IMR-90 (cell line): ENCODE results near the gene PTPRK. TPM values are rescaled to one million over a fixed set of nuclear protein-coding genes. Genes with fewer than 3 reads are reported as not detected.

Source experiments
- ATAC-seq: fragments of 200-7000 bp; cut with Tn5 transposase; 2 replicates; pipeline ENCODE4 v1.9.1; 2020; ENCODE audit warnings: low read depth, mild to moderate bottlenecking, moderate library complexity
- BruUV-seq: library from RNA; stranded (reverse); fragments of 400-500 nt; replicated peaks from 2 replicates; lab custom pipeline; 2021; lab: Mats Ljungman, UMichigan
- CTCF ChIA-PET: fragments of 300-600 bp; formaldehyde crosslinking; extraction: SDS; loops from one replicate; lab custom pipeline; 2021; ENCODE audit warnings: antibody characterized with exemption; lab: Yijun Ruan, JAX
- POLR2A ChIA-PET: fragments of 300-600 bp; sonication (Branson Sonifier 250); formaldehyde crosslinking; loops from one replicate; lab custom pipeline; 2022; ENCODE audit warnings: antibody characterized with exemption; ENCODE audit not compliant: unreplicated experiment; lab: Charles Lee
- DNase-seq: peaks from one replicate; pipeline ENCODE4 v3.0.0; 2013
- H2AFZ ChIP-seq: replicated peaks from 2 replicates; pipeline ENCODE3; 2013; ENCODE audit warnings: low read length, mild to moderate bottlenecking; ENCODE audit not compliant: poor library complexity
- H2AK5ac ChIP-seq: 2 replicates; pipeline ENCODE4 v1.6.1; 2013; ENCODE audit warnings: low read depth, low read length, inconsistent platforms
- H2AK9ac ChIP-seq: replicated peaks from 2 replicates; pipeline ENCODE3; 2013; ENCODE audit warnings: mild to moderate bottlenecking, low read depth, low read length, moderate library complexity; ENCODE audit not compliant: poor library complexity
- H2BK120ac ChIP-seq: 2 replicates; pipeline ENCODE4 v1.6.1; 2013; ENCODE audit warnings: low read depth, low read length, inconsistent platforms
- H2BK15ac ChIP-seq: 3 replicates; pipeline ENCODE4 v1.6.1; 2013; ENCODE audit warnings: low read depth, low read length, inconsistent platforms
- H2BK20ac ChIP-seq: 2 replicates; pipeline ENCODE4 v1.6.1; 2013; ENCODE audit warnings: low read depth, mild to moderate bottlenecking, inconsistent platforms, low read length, moderate library complexity
- H2BK5ac ChIP-seq: 2 replicates; pipeline ENCODE4 v1.6.1; 2013; ENCODE audit warnings: mild to moderate bottlenecking, low read depth, low read length, inconsistent platforms; ENCODE audit not compliant: poor library complexity, severe bottlenecking
- H3K14ac ChIP-seq: replicated peaks from 2 replicates; pipeline ENCODE4 v1.6.1; 2013; ENCODE audit warnings: low read depth, low read length, inconsistent platforms
- H3K18ac ChIP-seq: 2 replicates; pipeline ENCODE4 v1.6.1; 2013; ENCODE audit warnings: low read depth, low read length, control low read depth
- H3K23ac ChIP-seq: 2 replicates; pipeline ENCODE4 v1.6.1; 2013; ENCODE audit warnings: low read depth, low read length, inconsistent platforms
- H3K27ac ChIP-seq: 2 replicates; pipeline ENCODE4 v1.5.1; 2013; ENCODE audit warnings: mild to moderate bottlenecking, control low read depth, low read length; ENCODE audit not compliant: insufficient read depth
- H3K27me3 ChIP-seq: 2 replicates; pipeline ENCODE4 v1.6.1; 2013; ENCODE audit warnings: low read length; ENCODE audit not compliant: control insufficient read depth, insufficient read depth
- H3K36me3 ChIP-seq: 2 replicates; pipeline ENCODE4 v1.6.1; 2013; ENCODE audit warnings: low read length, mixed read lengths; ENCODE audit not compliant: control insufficient read depth, insufficient read depth
- H3K4ac ChIP-seq: 2 replicates; pipeline ENCODE4 v1.6.1; 2013; ENCODE audit warnings: low read depth, low read length, inconsistent platforms
- H3K4me1 ChIP-seq: 2 replicates; pipeline ENCODE4 v1.6.1; 2013; ENCODE audit warnings: low read length, mixed read lengths; ENCODE audit not compliant: control insufficient read depth, insufficient read depth
- H3K4me2 ChIP-seq: 2 replicates; pipeline ENCODE4 v1.6.1; 2013; ENCODE audit warnings: low read depth, mild to moderate bottlenecking, control low read depth, low read length, moderate library complexity
- H3K4me3 ChIP-seq: 2 replicates; pipeline ENCODE4 v1.5.1; 2013; ENCODE audit warnings: low read depth, mild to moderate bottlenecking, control low read depth, low read length, moderate library complexity; ENCODE audit not compliant: insufficient read depth
- H3K56ac ChIP-seq: 2 replicates; pipeline ENCODE4 v1.6.1; 2013; ENCODE audit warnings: low read length, inconsistent platforms; ENCODE audit not compliant: insufficient read depth; ENCODE audit errors: extremely low read depth
- H3K79me1 ChIP-seq, 2 experiments: 2 replicates each; pipeline ENCODE4 v1.6.1; 2013; ENCODE audit warnings: low read length in 2 of 2, inconsistent platforms in 1 of 2, low read depth in 1 of 2
- H3K9ac ChIP-seq: 2 replicates; pipeline ENCODE4 v1.6.1; 2013; ENCODE audit warnings: low read depth, low read length, control low read depth
- H3K9me1 ChIP-seq: 2 replicates; pipeline ENCODE4 v1.6.1; 2013; ENCODE audit warnings: low read length, inconsistent platforms; ENCODE audit not compliant: insufficient read depth
- H3K9me3 ChIP-seq: 2 replicates; pipeline ENCODE4 v1.6.1; 2013; ENCODE audit warnings: low read length; ENCODE audit not compliant: control insufficient read depth, insufficient read depth
- H4K20me1 ChIP-seq: 2 replicates; pipeline ENCODE4 v1.6.1; 2013; ENCODE audit warnings: low read length, inconsistent platforms; ENCODE audit not compliant: insufficient read depth
- H4K5ac ChIP-seq: 2 replicates; pipeline ENCODE4 v1.6.1; 2013; ENCODE audit warnings: mild to moderate bottlenecking, low read depth, low read length, control low read depth
- H4K8ac ChIP-seq, 2 experiments: 2 replicates each; pipeline ENCODE4 v1.6.1; 2013; ENCODE audit warnings: low read depth in 2 of 2, low read length in 2 of 2, control low read depth in 1 of 2, inconsistent platforms in 1 of 2
- H4K91ac ChIP-seq: 2 replicates; pipeline ENCODE4 v1.6.1; 2013; ENCODE audit warnings: low read depth, low read length, inconsistent platforms; ENCODE audit not compliant: insufficient read depth
- FOS ChIP-seq: fragments of 150-350 bp; IDR thresholded peaks from 2 replicates; pipeline ENCODE4 v1.6.1; 2016; ENCODE audit warnings: low read depth, low read length
- RFX5 ChIP-seq: IDR thresholded peaks from 2 replicates; pipeline ENCODE4 v1.8.0; 2012; ENCODE audit warnings: low read depth, mild to moderate bottlenecking, low read length, moderate library complexity
- WGBS, 2 experiments: methylation state at CpG; one replicate each; pipeline versions ENCODE4 v1.1.5 to v1.1.7; 2013; ENCODE audit warnings: missing lambda C conversion rate in 2 of 2; ENCODE audit not compliant: insufficient read length in 1 of 2; ENCODE audit errors: extremely low coverage in 2 of 2; 5-methylcytosine and 5-hydroxymethylcytosine counted together
- dilution Hi-C: fragments of 300-500 bp; cut with HindIII; formaldehyde crosslinking; loops from one replicate; pipeline ENCODE4 v1.14.3; 2018; ENCODE audit warnings: low sequenced_read_pairs; ENCODE audit not compliant: unreplicated experiment
- in situ Hi-C: fragments of 300-500 bp; cut with MboI; formaldehyde crosslinking; loops from 3 replicates; pipeline ENCODE4 v1.14.3; 2019; ENCODE audit warnings: low sequenced_read_pairs, inconsistent platforms, mixed read lengths
- intact Hi-C: fragments of 100-400 bp; cut with micrococcal nuclease; formaldehyde crosslinking; loops from 2 replicates; pipeline ENCODE4 v1.10.0; 2022
- polyA plus RNA-seq, 3 experiments: library from polyadenylated mRNA; depleted of rRNA; stranded (reverse); fragments of >200 nt; gene quantifications; 2 replicates each; pipeline ENCODE4 v1.2.3, GENCODE V29; 2012; ENCODE audit warnings: low replicate concordance in 1 of 3
- total RNA-seq: library from RNA; depleted of rRNA; stranded (reverse); fragments of >200 nt; gene quantifications from 2 replicates; pipeline ENCODE4 v1.2.3, GENCODE V29; 2012

The PTPRK gene
- total and polyA plus RNA-seq, 2 of the 4 experiments (the other 2 are of a cell fraction), result 18.0 to 80.8 TPM

DNA sequence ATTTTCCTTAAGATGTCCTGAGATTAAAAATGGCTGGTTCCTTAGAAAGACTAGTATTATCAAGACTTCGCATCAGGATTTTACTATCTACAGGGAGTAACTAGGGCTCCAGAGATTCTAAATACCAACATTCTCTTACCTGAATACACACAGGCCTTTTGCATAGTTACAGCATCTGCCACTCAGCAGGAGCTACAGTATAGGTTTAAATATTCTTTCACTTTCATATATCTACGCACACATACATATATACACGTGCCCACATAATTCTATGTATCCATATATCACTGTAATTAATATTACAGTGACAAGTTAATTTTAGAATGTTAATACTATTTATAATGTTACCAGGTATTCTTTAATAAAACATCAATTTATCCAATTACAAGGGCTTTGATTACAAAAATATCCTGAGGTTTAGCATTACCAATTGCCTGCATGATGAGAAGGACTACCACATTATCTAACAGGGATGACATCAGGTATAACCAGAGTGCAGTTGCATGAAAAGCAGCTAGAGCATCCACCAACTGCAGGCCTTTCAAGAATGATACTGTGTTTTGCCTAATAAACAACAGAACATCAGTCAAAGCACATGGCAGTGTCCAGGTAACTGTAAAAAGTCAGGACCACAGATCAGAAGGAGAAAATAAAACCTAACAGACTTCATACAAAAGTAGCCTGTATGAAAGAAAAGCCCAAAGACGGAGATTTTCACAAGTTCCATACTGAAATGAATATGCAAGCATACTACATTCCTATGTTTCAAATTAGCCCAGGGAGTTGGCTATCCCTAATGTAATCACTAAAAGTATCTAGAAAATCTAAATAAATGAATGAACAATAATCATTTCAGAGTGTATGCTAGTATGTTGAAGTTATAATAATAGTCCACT lies 268.7 kb downstream of the PTPRK start:
- H2BK120ac ChIP-seq, result peak overlapping the region; percentile 84
- no peak for DNase-seq
- no peak overlapping the region for H3K4me3 ChIP-seq
- peak overlapping the region; percentile 71; the same call in 1 of the 2 replicates for H3K27ac ChIP-seq
- peak overlapping the region; percentile 83 for H2BK5ac ChIP-seq
- peak overlapping the region; percentile 43; the same call in 1 of the 2 replicates for H3K56ac ChIP-seq
- no peak overlapping the region for H2AK9ac ChIP-seq
- dilution Hi-C loops, result no loop called here
- intact Hi-C loops, result loop anchor here (2.0 kb wide), 1 partner anchor 17 kb away; no protein-coding TSS in a partner anchor
- H4K8ac ChIP-seq, result peak overlapping the region in 1 of 2 experiments; percentile 13; a peak in 1 of 4 replicates
- ChIA-PET POLR2A (no interaction called here), CTCF (interaction anchor here (0.6 to 1.0 kb wide), 3 partner anchors 14 to 44 kb away, joined by 3 to 4 read pairs (median 3); no protein-coding TSS in a partner anchor)
- peaks cover 12 to 32% of the 10 kb centered on the region in 2 experiments; a peak in 3 of 4 replicates for H3K79me1 ChIP-seq
- peak overlapping the region; percentile 29; the same call in 1 of the 3 replicates for H2BK15ac ChIP-seq
- H2AK5ac ChIP-seq, result peak overlapping the region; percentile 29; the same call in 1 of the 2 replicates
- peak overlapping the region; percentile 65 for H3K14ac ChIP-seq
- peak overlapping the region; percentile 6; the same call in 1 of the 2 replicates for H4K91ac ChIP-seq
- ATAC-seq, result peak; percentile 78
- no TSS peak for BruUV-seq
- H4K5ac ChIP-seq, result peak overlapping the region; percentile 73; the same call in 1 of the 2 replicates
- WGBS, 2 experiments, result no CpG with 5 or more reads among the region's 4 CpGs
- H3K9ac ChIP-seq, result no peak overlapping the region; the same call in 1 of the 2 replicates
- in situ Hi-C loops, result no loop called here
- no peak overlapping the region for H2AFZ ChIP-seq
- H3K4me2 ChIP-seq, result peak overlapping the region; percentile 57; the same call in 1 of the 2 replicates
- peak overlapping the region; percentile 86; the same call in 1 of the 2 replicates for H3K18ac ChIP-seq
- peaks cover 3% of the 10 kb centered on the region; the same call in 1 of the 2 replicates for H3K36me3 ChIP-seq
- no peaks in the 10 kb centered on the region for H3K9me3 ChIP-seq
- peak overlapping the region; percentile 69; the same call in 1 of the 2 replicates for H3K23ac ChIP-seq
- H2BK20ac ChIP-seq, result peak overlapping the region; percentile 46; the same call in 1 of the 2 replicates
- H3K4me1 ChIP-seq, result peaks cover 8% of the 10 kb centered on the region
- H3K4ac ChIP-seq, result peak overlapping the region; percentile 50; the same call in 1 of the 2 replicates
- H3K27me3 ChIP-seq, result no peaks in the 10 kb centered on the region
- peaks cover 7% of the 10 kb centered on the region for H3K9me1 ChIP-seq
- H4K20me1 ChIP-seq, result peaks cover 11% of the 10 kb centered on the region; the same call in 1 of the 2 replicates
- TF ChIP-seq FOS (no peak), RFX5 (no peak)
